Fibroblast of villous mesenchyme (primary cell): ENCODE data around the gene RNF114. TPM values are rescaled to one million over a fixed set of nuclear protein-coding genes. Genes with fewer than 3 reads are reported as not detected.
A peak's percentile ranks its signal among the peaks of the same experiment; 100 is the strongest.

Source experiments
- DNase-seq: peaks from one replicate; pipeline ENCODE4 v3.0.0-alpha.2; 2010; ENCODE audit warnings: low read depth
- H3K4me3 ChIP-seq: 2 replicates; pipeline ENCODE4 v1.5.1; 2011; ENCODE audit warnings: low read depth, mild to moderate bottlenecking, low read length
- CTCF ChIP-seq: IDR thresholded peaks from 2 replicates; pipeline ENCODE4 v1.5.1; 2012; ENCODE audit warnings: low read depth, mild to moderate bottlenecking, low read length; ENCODE audit not compliant: insufficient read depth
- total RNA-seq: library from RNA; depleted of rRNA; stranded (reverse); fragments of >200 nt; gene quantifications from 2 replicates; pipeline ENCODE4 v1.2.3, GENCODE V29; 2012

Gene RNF114
- total RNA-seq, 1 donor: 57.0 TPM

GRCh38 chr20:49918446-49918845 lies 17.8 kb upstream of the RNF114 start:
- no peak overlapping the region for H3K4me3 ChIP-seq
- no peak for DNase-seq
- TF ChIP-seq CTCF: no peak

DNA sequence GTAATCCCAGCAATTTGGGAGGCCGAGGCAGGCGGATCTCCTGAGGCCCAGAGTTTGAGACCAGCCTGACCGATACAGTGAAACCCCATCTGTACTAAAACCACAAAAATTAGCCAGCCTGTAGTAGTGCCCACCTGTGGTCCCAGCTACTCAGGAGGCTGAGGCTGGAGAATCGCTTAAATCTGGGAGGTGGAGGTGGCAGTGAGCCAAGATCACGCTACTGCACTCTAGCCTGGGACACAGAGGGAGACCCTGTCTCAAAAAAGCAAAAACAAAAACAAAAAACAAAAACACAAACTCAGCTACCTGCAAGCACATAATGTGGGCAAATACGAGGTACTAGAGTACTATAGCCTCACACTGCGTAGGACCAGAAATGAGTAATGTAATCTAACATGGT lies 17.2 kb upstream of the RNF114 start:
- TF ChIP-seq CTCF: no peak
- H3K4me3 ChIP-seq: no peak overlapping the region
- DNase-seq: no peak

- no peak for DNase-seq
- no peak overlapping the region for H3K4me3 ChIP-seq
- no peak for TF ChIP-seq CTCF
Measured at GRCh38 chr20:49919461-49919860, 16.7 kb upstream of the RNF114 start.

GRCh38 chr20:49924247-49924646 lies 11.9 kb upstream of the RNF114 start:
- peak; percentile 63 for DNase-seq
- H3K4me3 ChIP-seq: no peak overlapping the region
- TF ChIP-seq CTCF: no peak

- DNase-seq: peak; percentile 38
- TF ChIP-seq CTCF: no peak
- no peak overlapping the region for H3K4me3 ChIP-seq
Measured at GRCh38 chr20:49925901-49926454, 10.2 kb upstream of the RNF114 start.

DNA sequence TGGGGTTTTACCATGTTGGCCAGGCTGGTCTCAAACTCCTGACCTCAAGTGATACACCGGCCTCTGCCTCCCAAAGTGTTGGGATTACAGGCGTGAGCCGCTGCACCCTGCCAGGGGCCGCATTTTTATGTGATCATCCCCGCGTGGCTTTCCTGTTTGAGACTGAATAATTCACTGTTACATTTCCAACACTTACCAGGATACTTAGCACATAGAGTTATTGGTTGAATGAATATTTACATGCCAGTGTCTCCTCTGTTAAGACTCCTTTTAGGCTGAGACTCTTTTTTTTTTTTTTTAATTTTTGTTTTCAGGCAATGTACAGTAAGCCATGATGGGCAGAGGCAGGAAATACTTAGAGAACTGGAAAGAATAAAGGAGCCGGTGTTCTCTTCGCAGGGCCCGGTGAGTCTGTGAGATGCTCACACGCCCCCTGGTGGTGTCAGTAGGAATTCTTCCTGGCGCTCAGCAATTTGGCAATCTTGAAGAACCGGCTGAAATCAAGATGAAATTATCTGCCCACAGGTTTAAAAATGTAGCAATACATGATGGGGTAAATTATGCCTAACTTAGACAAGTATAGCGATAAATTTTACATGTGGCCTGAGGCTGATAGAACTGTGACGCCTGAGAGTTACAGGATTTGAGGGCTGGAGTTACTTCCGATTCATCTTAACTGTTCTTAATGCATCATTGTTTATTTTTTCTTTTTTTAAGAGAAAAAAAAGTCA lies 7.6 kb upstream of the RNF114 start:
- DNase-seq: peak; percentile 96
- no peak overlapping the region for H3K4me3 ChIP-seq

More for the DNA sequence above, 7.6 kb upstream of the RNF114 start:
- TF ChIP-seq CTCF: peak; percentile 93
